GM21717 (cell line): Measurements from ENCODE around the gene KCTD11.

ENCODE experiments used
- ATAC-seq: cut with Tn5 transposase; IDR thresholded peaks from one replicate; pipeline ENCODE4 v1.9.1; 2021; ENCODE audit warnings: mild to moderate bottlenecking, moderate library complexity; ENCODE audit not compliant: unreplicated experiment

KCTD11 gene

DNA sequence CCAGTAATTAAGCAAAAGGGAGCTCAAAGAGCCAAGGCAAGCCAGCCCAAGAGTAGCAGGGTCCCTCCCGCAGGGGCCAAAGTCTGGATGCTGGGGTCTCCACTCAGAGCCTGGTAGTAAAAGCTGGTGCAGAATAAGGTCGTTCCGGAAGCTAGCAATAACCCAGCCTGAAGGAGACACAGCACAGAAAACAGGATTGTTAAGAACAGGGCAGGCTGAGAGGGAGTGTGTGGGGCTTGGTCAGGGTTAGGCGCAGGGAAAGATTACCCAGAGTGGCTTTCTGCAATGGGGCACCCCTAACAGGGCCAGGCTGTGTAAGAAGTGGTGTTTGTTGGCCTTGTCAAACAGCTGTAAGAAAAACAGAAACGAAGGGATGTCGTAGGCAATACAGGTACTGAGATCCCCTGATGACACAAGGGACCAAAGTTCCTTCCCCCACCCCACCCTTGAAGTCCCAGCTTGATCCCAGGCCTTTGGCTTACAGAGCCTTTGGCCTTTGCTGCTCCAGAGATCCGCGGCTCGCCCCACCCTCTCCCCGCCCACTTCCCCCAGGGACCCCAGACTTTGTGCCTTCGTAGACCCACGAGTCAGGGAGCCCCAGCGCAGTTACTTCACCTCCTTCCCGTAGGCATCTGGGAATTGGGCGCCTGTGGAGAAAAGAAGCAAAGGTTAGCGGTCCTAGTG lies 51.2 kb downstream of the KCTD11 start:
- no peak for ATAC-seq

DNA sequence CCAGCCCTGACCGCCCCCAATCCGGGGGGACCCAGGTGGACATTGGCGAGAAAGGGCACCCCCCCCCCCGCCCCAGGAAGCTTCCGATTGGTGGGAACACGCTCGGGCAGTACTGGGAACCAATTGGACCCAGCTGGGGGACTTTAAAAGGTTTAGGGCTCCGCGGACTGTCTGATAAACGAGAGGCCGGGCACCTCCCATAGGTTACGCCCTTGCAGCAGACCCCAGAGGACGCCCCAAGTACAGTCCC lies 51.7 kb downstream of the KCTD11 start:
- ATAC-seq: no peak

DNA sequence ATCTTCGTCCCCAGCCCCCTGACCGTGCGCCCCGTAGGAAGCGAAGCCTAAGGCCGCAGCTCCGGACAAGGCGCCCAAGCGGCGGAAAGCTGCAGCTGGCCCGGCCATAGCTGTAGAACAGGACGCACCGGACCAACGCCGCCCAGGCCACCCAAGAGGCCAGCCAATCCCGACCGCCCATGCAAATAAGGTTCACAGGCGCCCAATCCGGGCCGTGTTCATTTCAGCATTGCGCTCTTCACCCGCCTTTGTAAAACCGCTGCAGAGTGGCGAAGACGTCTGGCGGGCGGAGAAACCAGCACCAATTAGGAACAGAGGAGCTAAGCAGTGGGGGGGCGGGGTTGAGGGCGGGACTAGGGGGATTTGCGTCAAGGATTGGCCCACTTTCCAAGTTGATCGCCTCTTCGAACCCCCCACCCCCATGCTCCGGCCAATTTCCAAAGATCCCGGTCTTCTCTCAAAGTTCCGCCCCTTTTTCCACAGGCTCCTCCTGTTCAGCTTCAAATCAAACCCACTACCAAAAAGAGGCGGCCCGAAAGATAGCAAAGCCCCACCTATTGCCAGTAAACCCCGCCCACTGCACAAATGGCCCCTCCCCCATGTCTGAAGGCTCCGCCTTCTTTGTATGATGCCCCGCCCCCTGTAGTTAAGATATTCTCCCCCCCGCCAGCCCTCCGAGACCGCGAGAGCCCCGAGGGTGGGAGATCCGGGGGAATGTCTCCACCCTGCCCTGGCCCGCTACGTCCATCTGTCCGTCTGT lies 52.2 kb downstream of the KCTD11 start, which contains the start of gene TMEM256:
Gene TMEM256, minus strand, starts transcription at position 121 of the 760 bp plus-strand sequence. Its CDS starts 13 bp downstream, at position 108.
- peak; percentile 75 for ATAC-seq
